Measurements from ENCODE around the gene SMIM20. TPM values are rescaled to one million over a fixed set of nuclear protein-coding genes. Genes with fewer than 3 reads are reported as not detected.

Gene SMIM20
- total RNA-seq: 17.6 and 24.8 TPM in 2 replicates

GRCh38 chr4:25913851-25914669 lies at the start of gene SMIM20:
TSS of gene SMIM20 (plus strand) at chr4:25914220. CDS start at chr4:25914314, 94 bp downstream.

Other genes starting within 250 kb of the SMIM20 start
- gene SEL1L3, start 51.2 kb upstream of the SMIM20 start, total RNA-seq: 82.3 and 120 TPM in 2 replicates